Measurements from ENCODE around the gene KLF17. TPM values are rescaled to one million over a fixed set of nuclear protein-coding genes. Genes with fewer than 3 reads are reported as not detected.

The KLF17 gene
- total RNA-seq, 1 donor from 2014 or later, result not detected

- Mint-ChIP-seq H3K36me3 (ENCODE audit: low read depth) (no peaks in the 10 kb centered on the region), H3K4me3 (no peak overlapping the region), H3K4me1 (peaks cover 20% of the 10 kb centered on the region)
These were observed 42.6 kb upstream of the KLF17 start for GRCh38 chr1:44076066-44076465.

GRCh38 chr1:44077421-44077820 lies 41.2 kb upstream of the KLF17 start:
- Mint-ChIP-seq H3K27me3 (ENCODE audit: low read depth) (no peaks in the 10 kb centered on the region), H3K36me3 (ENCODE audit: low read depth) (no peaks in the 10 kb centered on the region), H3K27ac (ENCODE audit: unreplicated experiment) (no peak overlapping the region), H3K4me3 (no peak overlapping the region), H3K9me3 (no peaks in the 10 kb centered on the region), H3K4me1 (peaks cover 20% of the 10 kb centered on the region)
- no peak for TF ChIP-seq CTCF (conservative IDR thresholded peaks at IDR 0.05)
- no peak for DNase-seq (ENCODE audit: low read depth, low spot score)

More at GRCh38 chr1:44076066-44076465, 42.6 kb upstream of the KLF17 start:
- no peaks in the 10 kb centered on the region for H3K27me3 Mint-ChIP-seq (ENCODE audit: low read depth)
- no peak for DNase-seq (ENCODE audit: low read depth, low spot score)
- peaks cover 3% of the 10 kb centered on the region for H3K9me3 Mint-ChIP-seq
- no peak overlapping the region for H3K27ac Mint-ChIP-seq (ENCODE audit: unreplicated experiment)
- no peak for TF ChIP-seq CTCF (conservative IDR thresholded peaks at IDR 0.05)

DNA sequence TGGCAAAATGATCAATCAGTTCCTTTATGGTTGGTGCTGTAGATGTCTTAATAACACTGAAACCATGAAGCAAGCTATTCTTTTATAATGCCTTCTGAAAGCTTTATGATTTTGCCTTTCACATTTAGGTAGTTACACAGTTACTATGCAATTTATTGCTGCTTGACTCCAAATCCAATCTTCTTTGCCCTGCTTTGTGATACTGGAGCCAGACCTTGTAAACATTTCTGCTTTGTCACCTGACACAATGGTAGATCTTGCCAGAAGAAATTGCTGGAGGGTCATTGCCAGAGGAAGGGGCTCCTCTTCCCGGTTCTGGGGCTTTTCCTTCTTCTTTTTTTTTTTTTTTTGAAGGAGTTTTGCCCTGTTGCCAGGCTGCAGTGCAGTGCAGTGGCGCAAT lies 40.5 kb upstream of the KLF17 start:
- DNase-seq (ENCODE audit: low read depth, low spot score), result no peak
- Mint-ChIP-seq H3K36me3 (ENCODE audit: low read depth) (no peaks in the 10 kb centered on the region), H3K4me1 (peaks cover 20% of the 10 kb centered on the region), H3K27me3 (ENCODE audit: low read depth) (no peaks in the 10 kb centered on the region), H3K9me3 (no peaks in the 10 kb centered on the region), H3K27ac (ENCODE audit: unreplicated experiment) (no peak overlapping the region), H3K4me3 (no peak overlapping the region)
- TF ChIP-seq CTCF (conservative IDR thresholded peaks at IDR 0.05), result no peak

GRCh38 chr1:44079566-44079965 lies 39.1 kb upstream of the KLF17 start:
- no peak overlapping the region for H3K27ac Mint-ChIP-seq (ENCODE audit: unreplicated experiment)
- no peak for DNase-seq (ENCODE audit: low read depth, low spot score)
- H3K36me3 Mint-ChIP-seq (ENCODE audit: low read depth), result no peaks in the 10 kb centered on the region
- H3K4me1 Mint-ChIP-seq, result peaks cover 20% of the 10 kb centered on the region
- TF ChIP-seq CTCF (conservative IDR thresholded peaks at IDR 0.05), result no peak
- no peak overlapping the region for H3K4me3 Mint-ChIP-seq
- no peaks in the 10 kb centered on the region for H3K27me3 Mint-ChIP-seq (ENCODE audit: low read depth)
- H3K9me3 Mint-ChIP-seq, result no peaks in the 10 kb centered on the region

DNA sequence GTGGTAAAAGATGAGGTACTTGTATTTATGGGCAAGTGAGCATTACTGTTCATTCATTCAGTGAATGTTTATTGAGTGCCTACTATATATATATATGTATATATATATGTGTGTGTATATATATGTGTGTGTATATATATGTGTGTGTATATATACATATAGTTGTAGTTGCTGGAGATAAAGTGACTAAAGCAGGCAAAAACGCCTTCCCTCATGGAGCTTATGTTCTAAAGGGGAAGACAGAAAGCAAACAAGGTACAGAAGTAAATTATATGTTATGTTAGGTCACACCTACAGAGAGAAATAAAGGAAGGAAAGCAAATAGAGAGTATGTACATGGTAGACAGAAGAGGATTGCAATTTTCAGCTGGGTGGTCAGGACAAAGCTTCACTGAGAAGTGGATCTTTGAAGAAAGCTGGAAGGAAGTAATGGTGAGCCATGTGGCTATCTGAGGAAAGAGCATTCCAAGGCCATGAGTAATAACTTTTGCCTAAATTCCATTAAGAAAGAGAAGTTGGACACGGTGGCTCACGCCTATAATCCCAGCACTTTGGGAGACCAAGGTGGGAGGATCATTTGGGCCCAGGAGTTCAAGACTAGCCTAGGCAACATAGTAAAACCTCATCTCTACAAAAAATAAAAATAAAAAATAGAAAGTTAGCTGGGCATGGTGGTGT lies 33.5 kb upstream of the KLF17 start:
- H3K36me3 Mint-ChIP-seq (ENCODE audit: low read depth), result no peaks in the 10 kb centered on the region
- TF ChIP-seq CTCF (conservative IDR thresholded peaks at IDR 0.05), result no peak
- no peaks in the 10 kb centered on the region for H3K27me3 Mint-ChIP-seq (ENCODE audit: low read depth)
- no peak overlapping the region for H3K4me3 Mint-ChIP-seq
- H3K27ac Mint-ChIP-seq (ENCODE audit: unreplicated experiment), result no peak overlapping the region
- DNase-seq (ENCODE audit: low read depth, low spot score), result no peak
- H3K9me3 Mint-ChIP-seq, result no peaks in the 10 kb centered on the region
- peaks cover 16% of the 10 kb centered on the region for H3K4me1 Mint-ChIP-seq

All from neural crest cell (in vitro differentiated cells).